ENCODE measurements around the gene PRKCA. TPM values are rescaled to one million over a fixed set of nuclear protein-coding genes. Genes with fewer than 3 reads are reported as not detected.

The PRKCA gene
- total RNA-seq, 2 experiments from 2014 or later, result 84.4 to 87.9 TPM

DNA sequence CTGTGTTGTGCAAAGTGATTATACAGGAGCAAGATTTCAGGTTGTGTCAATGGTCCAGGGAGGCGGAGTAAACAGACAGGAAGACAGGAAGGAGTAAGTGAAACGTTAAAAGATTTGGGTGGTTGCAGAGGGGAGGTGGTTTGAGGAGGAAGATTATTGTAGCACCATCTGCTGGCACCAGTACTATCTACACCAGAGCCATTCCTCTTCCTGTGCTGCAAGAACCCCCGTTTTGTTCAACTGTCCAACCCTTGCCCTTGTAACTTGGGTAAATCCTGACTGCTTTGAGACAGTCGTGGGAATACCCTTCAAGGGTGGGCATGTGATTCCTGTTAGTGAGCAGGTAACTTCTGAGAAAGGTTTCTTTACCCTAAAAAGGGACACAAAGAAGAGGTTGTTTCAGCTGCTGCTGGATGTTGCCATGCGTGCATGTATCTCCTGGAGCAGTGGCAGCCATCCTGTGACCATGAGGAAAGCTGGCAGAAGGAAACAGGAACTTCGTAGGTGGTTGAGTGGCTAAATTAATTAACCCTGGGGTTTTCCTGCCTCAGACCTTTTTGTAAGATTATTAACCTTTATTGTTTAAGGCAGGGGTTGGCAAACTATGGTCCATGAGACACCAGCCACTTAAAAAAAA lies 124.1 kb downstream of the PRKCA start:
- H3K36me3 Mint-ChIP-seq (ENCODE audit: low read depth), result peaks cover 22% of the 10 kb centered on the region
- peak overlapping the region; percentile 4 for H3K4me3 Mint-ChIP-seq
- ATAC-seq (peak; percentile 90), DNase-seq (peak; percentile 61)
- no peaks in the 10 kb centered on the region for H3K9me3 Mint-ChIP-seq
- no peaks in the 10 kb centered on the region for H3K27me3 Mint-ChIP-seq
- H3K27ac Mint-ChIP-seq, result peak overlapping the region; percentile 79
- intact Hi-C loops (cut with micrococcal nuclease), result loop anchor here (5.0 kb wide), 1 partner anchor 124 kb away; the partner anchor contains the start of gene PRKCA
- peaks cover 72% of the 10 kb centered on the region for H3K4me1 Mint-ChIP-seq (ENCODE audit: low read depth)
- ChIA-PET CTCF (interaction anchor here (0.7 to 1.2 kb wide), 5 partner anchors 9 to 140 kb away, joined by 3 to 5 read pairs (median 3); no protein-coding TSS in a partner anchor), POLR2A (interaction anchor here (0.5 to 0.6 kb wide), 2 partner anchors 63 to 70 kb away, joined by 3 read pairs; no protein-coding TSS in a partner anchor)
- TF ChIP-seq, protein P1, sequence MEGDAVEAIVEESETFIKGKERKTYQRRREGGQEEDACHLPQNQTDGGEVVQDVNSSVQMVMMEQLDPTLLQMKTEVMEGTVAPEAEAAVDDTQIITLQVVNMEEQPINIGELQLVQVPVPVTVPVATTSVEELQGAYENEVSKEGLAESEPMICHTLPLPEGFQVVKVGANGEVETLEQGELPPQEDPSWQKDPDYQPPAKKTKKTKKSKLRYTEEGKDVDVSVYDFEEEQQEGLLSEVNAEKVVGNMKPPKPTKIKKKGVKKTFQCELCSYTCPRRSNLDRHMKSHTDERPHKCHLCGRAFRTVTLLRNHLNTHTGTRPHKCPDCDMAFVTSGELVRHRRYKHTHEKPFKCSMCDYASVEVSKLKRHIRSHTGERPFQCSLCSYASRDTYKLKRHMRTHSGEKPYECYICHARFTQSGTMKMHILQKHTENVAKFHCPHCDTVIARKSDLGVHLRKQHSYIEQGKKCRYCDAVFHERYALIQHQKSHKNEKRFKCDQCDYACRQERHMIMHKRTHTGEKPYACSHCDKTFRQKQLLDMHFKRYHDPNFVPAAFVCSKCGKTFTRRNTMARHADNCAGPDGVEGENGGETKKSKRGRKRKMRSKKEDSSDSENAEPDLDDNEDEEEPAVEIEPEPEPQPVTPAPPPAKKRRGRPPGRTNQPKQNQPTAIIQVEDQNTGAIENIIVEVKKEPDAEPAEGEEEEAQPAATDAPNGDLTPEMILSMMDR (IDR thresholded peaks at IDR 0.05), result peak; percentile 46

- ATAC-seq (no peak), DNase-seq (no peak)
- Mint-ChIP-seq H3K27me3 (no peaks in the 10 kb centered on the region), H3K36me3 (ENCODE audit: low read depth) (peaks cover 17% of the 10 kb centered on the region), H3K27ac (peak overlapping the region; percentile 37), H3K4me3 (no peak overlapping the region), H3K9me3 (no peaks in the 10 kb centered on the region), H3K4me1 (ENCODE audit: low read depth) (peaks cover 72% of the 10 kb centered on the region)
- intact Hi-C loops (cut with micrococcal nuclease), result loop anchor here (5.0 kb wide), 1 partner anchor 125 kb away; the partner anchor contains the start of gene PRKCA
- ChIA-PET CTCF (interaction anchor here (0.7 to 1.2 kb wide), 5 partner anchors 8 to 140 kb away, joined by 3 to 5 read pairs (median 3); no protein-coding TSS in a partner anchor), POLR2A (interaction anchor here (0.6 kb wide), 1 partner anchor 70 kb away, joined by 3 read pairs; no protein-coding TSS in a partner anchor)
- TF ChIP-seq, protein P1 (IDR thresholded peaks at IDR 0.05), result no peak
Observed at GRCh38 chr17:66427134-66427533, 124.7 kb downstream of the PRKCA start.

DNA sequence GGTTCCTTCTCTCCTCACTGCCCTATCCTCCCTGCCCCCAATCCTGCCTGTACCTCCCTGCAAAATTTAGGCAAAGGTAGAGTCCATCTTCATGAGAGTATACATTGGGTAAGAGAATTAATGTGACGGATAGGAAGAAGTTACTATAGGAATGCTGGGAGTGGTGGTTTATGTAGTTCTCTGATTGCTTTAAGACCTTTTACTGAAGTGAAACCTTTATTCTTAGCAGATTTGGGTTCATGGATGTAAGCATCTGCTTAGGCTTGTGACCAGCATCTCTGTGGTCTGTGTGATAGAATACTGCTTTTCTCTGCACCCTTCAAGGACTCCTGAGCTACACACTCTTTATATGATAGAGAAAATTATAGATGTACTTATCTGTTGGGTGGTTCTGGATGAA lies 127.3 kb downstream of the PRKCA start:
- no peaks in the 10 kb centered on the region for H3K27me3 Mint-ChIP-seq
- peaks cover 14% of the 10 kb centered on the region for H3K36me3 Mint-ChIP-seq (ENCODE audit: low read depth)
- peaks cover 67% of the 10 kb centered on the region for H3K4me1 Mint-ChIP-seq (ENCODE audit: low read depth)
- H3K27ac Mint-ChIP-seq, result no peak overlapping the region
- no peak overlapping the region for H3K4me3 Mint-ChIP-seq
- ATAC-seq (no peak), DNase-seq (no peak)
- intact Hi-C loops (cut with micrococcal nuclease), result loop anchor here (5.0 to 10.0 kb wide), 2 partner anchors 127 to 245 kb away; partner anchors contain the start of gene PRKCA
- TF ChIP-seq, protein P1 (IDR thresholded peaks at IDR 0.05), result no peak
- ChIA-PET CTCF (no interaction called here), POLR2A (interaction anchor here (0.7 kb wide), 1 partner anchor 185 kb away, joined by 3 read pairs; no protein-coding TSS in a partner anchor)
- H3K9me3 Mint-ChIP-seq, result no peaks in the 10 kb centered on the region

DNA sequence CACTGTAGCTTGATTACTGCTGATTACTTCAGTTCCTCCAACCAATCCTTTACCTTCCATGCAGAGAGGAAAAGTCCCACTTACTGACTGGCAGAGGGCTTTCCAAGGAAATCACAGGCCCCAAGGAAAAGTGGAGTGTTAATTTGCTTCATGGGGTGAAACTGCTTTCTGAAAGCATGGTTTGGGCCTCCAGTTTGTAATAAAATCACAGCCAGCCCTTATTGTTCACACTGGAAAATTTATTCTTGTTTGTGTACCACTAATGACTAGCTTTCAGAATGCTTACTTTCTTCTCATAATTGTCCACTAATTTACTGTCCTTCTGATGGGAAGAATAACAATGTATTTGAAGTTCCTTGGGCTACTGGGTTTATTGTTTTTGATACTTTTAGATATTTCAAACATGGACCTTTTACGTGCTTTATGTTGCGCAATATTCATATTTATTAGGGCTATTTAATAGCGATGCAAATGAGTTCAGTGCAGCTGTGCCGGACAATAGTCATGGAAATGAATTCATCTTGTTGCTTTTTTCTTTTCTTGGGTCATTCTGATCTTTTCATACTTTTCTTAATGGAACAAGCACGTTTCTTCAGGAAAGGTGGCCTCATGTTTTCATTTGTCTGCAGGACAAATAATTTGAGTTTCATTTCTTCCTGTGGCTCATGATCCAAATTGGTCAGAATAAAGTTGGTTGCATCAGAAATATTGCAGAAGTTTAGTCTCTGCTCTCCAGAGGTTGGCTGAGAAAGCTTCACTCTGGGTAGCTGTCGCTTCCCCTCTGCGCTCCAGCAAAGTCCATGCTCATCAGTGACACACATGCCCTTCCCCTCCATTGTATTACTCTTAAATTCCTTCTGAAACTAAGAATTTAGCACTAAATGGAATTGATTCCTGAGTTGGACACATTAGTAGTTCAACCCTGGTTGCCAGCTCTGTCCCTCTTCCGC lies 128.7 kb downstream of the PRKCA start:
- CTCF ChIA-PET, result interaction anchor here (1.3 kb wide), 1 partner anchor 9 kb away, joined by 3 read pairs; no protein-coding TSS in a partner anchor

More for the DNA sequence above, 128.7 kb downstream of the PRKCA start:
- no peak for ATAC-seq
- POLR2A ChIA-PET, result interaction anchor here (1.6 kb wide), 1 partner anchor 52 kb away, joined by 3 read pairs; no protein-coding TSS in a partner anchor
- TF ChIP-seq, protein P1 (IDR thresholded peaks at IDR 0.05), result no peak
- Mint-ChIP-seq H3K27ac (no peak overlapping the region), H3K4me1 (ENCODE audit: low read depth) (peaks cover 54% of the 10 kb centered on the region), H3K4me3 (no peak overlapping the region), H3K9me3 (no peaks in the 10 kb centered on the region), H3K36me3 (ENCODE audit: low read depth) (peaks cover 7% of the 10 kb centered on the region), H3K27me3 (no peaks in the 10 kb centered on the region)
- no peak for DNase-seq
- intact Hi-C loops (cut with micrococcal nuclease), result loop anchor here (10.0 kb wide), 1 partner anchor 244 kb away; no protein-coding TSS in a partner anchor
